SKM-1 (cell line): Measurements from ENCODE around the gene ETFB.

ENCODE experiments used
- DNase-seq: peaks from one replicate; lab custom pipeline; 2025; ENCODE audit not compliant: unreplicated experiment; lab: John Stamatoyannopoulos, UW

ETFB gene

DNA sequence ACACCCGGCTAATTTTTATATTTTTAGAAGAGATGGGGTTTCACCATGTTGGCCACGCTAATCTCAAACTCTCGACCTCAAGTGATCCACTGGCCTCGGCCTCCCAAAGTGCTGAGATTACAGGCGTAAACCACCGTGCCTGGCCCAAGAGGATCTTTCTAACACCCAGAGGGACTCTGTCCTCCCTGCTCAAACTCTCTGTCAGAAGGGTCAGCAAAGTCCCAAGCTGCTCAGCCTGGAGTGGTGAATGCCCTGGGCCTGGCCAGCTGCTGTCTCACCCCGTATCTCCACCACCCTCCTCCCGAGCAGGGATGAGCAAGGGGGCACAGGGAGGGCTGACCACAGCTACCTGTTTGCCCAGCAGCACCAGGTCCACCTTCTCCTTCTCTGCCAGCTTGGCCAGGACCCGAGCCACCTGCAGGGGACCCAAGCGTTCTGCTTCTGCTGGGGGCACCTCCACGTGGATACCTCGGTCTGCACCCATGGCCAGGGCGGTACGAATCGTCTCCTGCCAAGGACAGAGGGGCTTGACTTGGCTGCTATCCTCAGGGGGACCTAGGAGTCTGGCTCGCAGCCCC is 13.3 kb downstream of the ETFB start:
- no peak for DNase-seq

DNA sequence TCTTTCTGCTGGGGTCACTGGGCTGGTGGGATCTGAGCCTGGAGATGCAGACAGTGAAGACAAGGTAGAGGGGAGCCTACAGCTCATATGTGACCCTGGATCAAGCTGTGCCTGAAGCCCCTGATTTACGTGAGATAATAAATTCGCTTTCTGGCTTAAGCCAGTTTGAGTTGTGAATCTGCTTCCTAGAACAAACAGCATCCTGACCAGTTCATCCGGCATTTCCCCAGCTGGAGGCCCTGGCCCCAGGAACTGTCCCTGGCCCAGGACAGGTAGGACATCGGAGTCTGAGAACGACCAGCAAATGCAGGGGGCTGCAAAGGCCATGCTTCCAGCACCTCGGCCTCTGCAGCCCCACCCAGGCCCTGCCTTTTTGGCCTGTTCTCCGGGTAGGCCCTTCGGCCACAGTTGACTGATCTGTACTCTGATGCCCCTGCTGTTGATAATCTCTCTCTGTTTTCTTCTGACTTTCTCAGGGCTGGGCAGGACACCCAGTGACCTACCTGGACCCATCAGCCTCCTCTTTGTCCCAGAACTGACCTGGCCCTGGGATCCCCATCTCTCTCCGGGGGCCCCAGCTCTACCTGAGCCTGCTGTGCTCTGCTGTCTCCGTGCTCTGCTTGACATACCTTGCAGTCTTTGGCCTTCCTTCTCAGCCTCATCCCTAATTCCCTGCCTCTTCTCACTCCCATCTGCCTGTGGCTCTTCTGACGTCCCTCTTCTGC is 14.8 kb downstream of the ETFB start:
- DNase-seq: no peak

DNA sequence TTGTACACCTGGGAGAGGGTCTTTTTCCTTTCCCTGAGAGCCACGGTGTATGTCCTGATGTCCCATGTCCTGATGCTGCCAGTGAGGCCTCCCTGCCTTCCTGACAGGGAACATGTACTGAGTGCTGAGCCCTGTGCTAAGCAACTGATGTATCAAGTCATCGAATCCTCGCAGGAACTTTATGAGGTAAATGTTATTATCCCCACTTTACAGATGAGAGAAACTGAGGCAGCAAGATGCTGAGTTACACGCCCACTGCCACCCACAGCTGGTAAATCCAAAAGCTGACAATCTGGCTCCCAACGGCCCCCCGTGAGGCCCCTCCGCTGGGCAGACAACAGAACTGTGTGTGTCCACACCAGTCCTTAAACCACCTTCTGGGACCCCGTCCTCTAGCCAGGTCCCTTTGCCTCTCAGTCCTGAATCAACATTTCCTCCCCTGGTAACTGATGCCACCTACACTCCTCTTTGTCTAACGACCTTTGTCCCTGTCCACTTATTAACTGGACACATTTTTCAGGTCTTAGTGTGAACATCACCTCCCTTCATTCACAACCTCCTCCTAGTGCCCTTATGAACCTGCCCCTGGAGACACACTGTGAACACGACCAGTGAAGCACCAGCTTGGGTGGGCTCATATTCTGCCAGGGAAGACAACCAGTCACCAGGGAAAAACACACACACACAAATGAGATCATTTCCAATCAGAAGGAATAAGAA is 18.8 kb downstream of the ETFB start:
- no peak for DNase-seq

- no peak for DNase-seq
These were observed 19.4 kb downstream of the ETFB start for GRCh38 chr19:51346742-51347141.

DNA sequence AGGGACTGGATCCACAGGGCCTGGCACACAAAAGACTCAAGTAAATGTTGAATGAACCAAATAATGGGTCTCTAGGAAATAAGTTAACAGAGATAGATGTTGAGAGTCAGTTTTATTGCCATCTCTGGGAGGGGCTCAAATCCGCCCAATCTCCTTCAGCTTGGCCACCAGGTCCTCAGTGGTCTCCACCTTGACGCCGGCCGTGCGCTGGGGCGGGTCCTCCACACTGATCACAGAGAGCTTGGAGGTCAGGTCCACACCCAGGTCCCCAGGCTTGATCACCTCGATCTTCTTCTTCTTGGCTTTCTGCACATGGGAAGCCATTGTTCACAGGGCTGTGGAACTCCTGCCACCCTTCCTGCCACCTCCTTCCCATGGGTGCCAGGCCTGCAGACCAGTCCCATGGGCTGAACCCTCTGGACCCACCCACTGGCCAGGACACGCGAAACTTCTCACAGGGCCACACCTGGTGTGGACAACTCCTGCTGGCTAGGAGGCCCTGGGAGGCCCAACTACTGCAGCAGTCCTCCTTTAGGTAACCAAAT is 21.0 kb downstream of the ETFB start:
- DNase-seq: no peak

- DNase-seq: no peak
These were observed 23.3 kb downstream of the ETFB start for GRCh38 chr19:51342631-51343569.

- no peak for DNase-seq
These were observed 24.1 kb downstream of the ETFB start, which contains the start of gene VSIG10L for GRCh38 chr19:51341976-51342580. TSS of gene VSIG10L (minus strand) at chr19:51342139. CDS start at chr19:51342124, 15 bp downstream.

DNA sequence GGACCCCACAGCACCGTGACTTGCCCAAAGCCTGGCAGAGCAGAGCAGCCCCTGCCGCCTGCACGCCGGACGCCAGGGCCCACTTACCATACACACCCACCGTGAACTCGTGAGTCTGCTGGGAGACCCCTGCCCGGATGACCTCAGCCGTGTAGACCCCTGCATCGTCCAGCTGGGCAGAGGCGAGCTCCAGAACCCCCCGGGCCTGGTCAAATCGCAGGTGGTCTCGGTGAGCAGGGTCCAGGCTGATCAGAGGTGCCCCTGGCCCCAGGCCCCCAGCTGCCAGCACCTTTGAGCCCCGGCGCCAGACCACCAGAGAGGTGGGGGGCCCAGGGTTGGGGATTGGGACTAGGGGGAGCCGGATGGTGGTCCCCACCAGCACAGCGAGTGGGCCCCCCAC is 25.1 kb downstream of the ETFB start:
- DNase-seq: no peak

DNA sequence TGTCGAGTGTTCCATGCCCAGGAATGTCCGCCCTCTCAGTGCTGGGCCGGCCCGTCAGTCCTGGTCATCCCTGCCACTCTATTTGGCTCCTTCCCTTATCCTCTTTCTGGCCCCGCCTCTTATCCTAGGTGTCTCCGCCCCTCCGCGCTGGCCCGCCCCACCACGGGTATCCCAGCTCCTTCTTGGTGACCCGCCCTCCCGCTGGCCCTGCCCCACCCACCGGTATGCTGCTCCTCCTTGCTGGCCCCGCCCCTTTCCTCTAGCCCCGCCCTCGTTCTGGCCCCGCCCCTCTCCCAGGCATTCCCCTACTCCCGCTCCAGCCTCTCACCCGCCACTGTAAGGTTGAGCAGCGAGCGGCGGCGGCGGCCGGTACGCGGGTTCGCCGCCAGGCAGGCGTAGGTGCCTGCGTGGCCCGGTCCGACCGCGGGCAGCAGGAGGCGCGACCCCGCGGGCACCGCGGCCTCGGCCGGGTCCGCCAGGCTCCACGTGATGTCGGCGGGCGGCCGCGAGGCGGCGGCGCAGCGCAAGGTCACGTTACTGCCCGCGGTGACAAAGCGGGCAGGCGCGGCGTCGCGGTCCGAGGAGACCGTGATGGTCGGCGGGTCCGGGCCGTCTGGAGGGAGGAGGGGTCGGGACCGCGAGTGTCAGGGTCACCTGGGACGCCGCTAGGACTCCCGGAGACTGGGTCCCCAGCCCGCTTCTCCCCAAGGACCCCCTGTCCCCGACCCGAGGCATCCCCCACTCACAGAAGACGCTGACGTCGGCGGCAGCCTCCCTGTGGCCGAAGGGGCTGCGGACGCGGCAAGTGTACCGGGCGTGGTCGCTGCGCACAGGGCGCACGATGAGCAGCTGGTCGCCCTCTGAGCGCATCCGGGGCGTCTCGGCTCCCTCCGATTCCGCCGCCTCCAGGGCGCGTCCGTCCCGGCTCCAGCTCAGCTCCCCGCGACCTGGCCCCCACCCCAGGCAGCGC is 26.2 kb downstream of the ETFB start:
- peak; percentile 38 for DNase-seq

DNA sequence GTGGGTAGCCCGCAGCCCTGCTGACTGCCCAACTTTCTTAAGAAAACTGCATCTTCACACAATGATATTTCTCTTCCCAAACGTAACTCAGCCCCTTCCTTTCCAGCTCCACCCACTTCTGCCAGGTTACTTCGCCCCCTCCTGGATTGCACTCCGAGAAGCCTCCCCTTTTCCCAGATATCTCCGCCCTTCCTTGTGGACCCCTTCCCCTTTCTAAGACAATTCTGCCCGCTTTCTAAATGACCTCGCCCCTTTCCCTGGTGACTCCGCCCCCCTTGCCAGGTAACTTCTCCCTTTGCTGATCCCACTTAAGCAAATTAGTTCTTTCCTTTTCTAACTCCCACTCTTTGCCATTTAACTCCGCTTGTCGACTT is 26.9 kb downstream of the ETFB start:
- no peak for DNase-seq

DNA sequence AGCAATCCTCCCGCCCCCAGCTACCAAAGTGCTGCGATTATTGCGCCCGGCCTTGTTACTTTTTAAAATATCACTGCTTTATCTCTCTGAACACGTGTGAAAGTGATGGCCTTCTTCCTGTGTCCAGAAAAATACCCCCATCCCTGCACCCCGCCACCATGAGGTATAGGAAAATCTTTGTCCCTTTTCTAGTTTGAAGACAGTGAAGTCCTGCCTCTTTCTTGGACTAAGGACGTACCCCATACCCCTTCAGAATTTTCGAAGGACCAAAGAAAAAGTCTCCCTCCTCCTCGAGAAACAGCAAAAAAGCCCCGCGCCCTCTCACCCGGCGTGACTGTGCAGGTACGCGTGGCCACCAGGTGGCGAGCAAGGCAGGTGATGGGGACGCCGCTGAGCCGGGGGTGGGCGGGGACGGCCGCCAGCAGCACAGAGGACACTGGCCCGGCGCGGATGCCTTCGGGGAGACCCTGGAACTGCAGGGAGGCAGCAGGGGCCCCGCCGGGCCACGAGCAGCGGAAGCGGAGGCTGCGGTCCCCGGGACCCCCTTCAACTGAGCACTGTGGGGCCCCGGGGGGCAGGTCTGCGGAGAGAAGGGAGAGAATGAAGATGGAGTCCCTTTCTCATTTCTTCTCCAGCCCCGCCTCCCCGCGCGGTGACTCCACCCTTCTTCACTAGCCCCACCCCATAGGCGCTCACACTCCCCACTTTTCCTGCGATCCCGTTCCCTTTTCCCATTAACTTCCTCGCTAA is 27.4 kb downstream of the ETFB start:
- DNase-seq: peak; percentile 10

- no peak for DNase-seq
These were observed 28.2 kb downstream of the ETFB start for GRCh38 chr19:51337861-51338562.

GRCh38 chr19:51337141-51337860 is 28.9 kb downstream of the ETFB start:
- no peak for DNase-seq

DNA sequence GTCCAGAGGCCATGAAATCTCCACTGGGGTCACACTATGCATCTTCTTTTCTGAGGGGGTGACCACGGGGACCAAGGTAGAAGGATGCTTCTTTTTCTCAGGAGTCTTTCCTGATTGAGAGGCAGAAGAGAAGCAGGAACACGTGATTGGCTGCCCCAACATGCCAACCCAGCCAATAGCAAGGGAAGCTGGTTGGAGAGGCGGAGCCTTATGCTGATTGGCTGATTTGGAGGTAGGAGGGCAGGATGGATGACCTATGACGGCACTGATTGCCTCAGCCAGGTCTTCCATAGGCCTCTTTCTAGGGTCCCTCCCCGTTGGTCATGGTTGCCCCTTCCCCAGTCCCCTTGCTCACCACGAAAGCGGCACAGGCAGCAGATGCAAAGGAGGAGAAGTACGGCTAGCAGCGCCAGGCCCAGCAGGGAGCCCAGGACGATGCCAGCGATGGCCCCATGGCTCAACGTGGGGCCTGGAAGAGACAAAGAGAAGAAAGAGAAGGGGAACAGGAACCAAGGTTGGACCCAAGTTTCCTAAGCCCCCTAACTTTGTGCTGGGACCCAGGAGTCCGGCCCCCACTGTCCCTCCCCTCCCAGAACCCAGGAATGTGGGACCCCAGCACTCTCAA is 32.2 kb downstream of the ETFB start:
- no peak for DNase-seq

GRCh38 chr19:51331716-51332115 is 34.5 kb downstream of the ETFB start:
- no peak for DNase-seq

DNA sequence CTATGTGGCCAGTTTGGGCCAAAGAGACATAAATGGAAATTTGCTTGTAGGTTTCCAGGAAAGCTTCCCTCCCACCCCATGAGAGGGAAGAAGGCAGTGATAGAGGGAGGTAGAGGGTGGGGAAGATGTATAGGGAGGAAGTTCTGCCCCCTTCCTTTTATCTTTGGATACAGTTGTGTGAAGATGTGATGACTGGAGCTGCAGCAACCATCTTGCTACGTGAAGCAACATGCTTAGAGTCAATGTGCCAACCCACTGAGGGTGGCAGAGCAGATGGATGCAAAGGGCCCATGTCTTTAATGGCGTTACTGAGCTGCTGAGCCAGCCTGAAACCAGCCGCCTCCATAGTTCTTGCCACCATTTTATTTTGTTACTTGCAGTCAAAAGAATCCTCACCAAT is 35.0 kb downstream of the ETFB start:
- no peak for DNase-seq

DNA sequence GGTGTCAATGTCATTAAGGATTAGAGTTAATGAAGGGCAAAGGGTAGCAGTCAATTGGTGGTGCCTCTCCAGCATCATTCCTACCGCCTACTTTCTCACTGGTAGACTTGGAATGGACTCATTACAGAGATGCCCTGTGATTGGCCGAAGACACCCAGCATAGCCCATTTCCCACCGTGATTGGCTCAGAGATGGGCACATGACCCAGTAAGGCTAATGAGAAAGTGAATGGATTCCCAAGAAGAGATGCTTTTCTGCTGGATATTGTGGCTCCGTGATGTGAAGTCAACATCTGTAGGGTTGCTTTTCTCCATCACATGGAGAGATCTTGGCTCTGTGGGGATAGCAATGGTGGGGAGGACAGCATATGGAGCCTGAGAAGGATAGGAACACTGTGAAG is 35.8 kb downstream of the ETFB start:
- DNase-seq: no peak
